Measurements from ENCODE around the gene TNRC18. TPM values are rescaled to one million over a fixed set of nuclear protein-coding genes. Genes with fewer than 3 reads are reported as not detected.
A peak's percentile ranks its signal among the peaks of the same experiment; 100 is the strongest.

The TNRC18 gene
- total RNA-seq, 1 donor from 2014 or later, result 104 TPM

DNA sequence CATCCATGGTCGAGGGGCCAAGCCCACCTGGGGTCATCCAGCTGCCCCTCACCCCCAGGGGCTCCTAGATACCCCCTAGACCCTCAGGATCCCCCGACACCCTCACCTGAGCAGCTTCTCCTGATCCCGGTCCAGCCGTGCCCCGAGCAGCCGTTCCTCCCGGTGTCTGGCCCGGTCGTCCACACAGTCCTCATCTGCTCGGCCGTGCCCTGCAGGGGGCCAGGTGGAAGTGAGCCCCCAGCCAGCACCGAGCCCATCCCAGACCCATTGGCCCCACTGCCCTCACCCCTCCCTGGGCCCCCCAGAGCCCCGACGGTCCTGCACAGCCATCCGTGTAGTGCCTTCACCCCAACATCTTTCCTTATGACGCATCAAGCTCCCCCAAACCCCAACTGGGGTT is 45.8 kb downstream of the TNRC18 start:
- intact Hi-C loops (cut with DNase I), result no loop called here

DNA sequence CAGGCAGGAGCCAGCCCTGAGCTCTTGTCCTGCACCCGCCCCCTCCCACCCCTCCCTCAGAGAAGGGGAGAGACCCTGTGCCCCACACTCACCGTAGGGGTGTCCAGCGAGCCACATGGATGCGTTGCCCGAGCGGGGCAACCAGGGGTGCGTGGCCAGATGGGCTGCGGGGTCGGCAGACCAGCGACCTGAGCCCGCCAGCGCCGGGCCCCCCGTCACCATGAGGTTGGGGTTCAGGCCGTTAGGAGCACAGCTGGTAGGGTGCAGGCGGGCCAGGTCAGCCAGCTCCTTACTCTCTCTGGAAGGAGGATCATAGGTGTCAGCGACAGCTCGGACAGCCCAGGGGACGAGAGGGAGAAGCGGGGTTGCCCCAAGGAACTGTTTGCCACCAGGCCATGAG is 46.4 kb downstream of the TNRC18 start:
- Histone ChIP-seq H3K36me3 (peaks cover 71% of the 10 kb centered on the region), H3K4me3 (no peak overlapping the region), H3K27ac (no peak overlapping the region), H3K9me3 (no peaks in the 10 kb centered on the region), H3K27me3 (ENCODE audit: low read depth) (no peaks in the 10 kb centered on the region), H3K4me1 (peaks cover 23% of the 10 kb centered on the region)
- intact Hi-C loops (cut with DNase I), result no loop called here
- ATAC-seq, result no peak
- no peak for DNase-seq
- TF ChIP-seq, protein P1, sequence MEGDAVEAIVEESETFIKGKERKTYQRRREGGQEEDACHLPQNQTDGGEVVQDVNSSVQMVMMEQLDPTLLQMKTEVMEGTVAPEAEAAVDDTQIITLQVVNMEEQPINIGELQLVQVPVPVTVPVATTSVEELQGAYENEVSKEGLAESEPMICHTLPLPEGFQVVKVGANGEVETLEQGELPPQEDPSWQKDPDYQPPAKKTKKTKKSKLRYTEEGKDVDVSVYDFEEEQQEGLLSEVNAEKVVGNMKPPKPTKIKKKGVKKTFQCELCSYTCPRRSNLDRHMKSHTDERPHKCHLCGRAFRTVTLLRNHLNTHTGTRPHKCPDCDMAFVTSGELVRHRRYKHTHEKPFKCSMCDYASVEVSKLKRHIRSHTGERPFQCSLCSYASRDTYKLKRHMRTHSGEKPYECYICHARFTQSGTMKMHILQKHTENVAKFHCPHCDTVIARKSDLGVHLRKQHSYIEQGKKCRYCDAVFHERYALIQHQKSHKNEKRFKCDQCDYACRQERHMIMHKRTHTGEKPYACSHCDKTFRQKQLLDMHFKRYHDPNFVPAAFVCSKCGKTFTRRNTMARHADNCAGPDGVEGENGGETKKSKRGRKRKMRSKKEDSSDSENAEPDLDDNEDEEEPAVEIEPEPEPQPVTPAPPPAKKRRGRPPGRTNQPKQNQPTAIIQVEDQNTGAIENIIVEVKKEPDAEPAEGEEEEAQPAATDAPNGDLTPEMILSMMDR (IDR thresholded peaks at IDR 0.05), result no peak

More for the DNA sequence above, 45.8 kb downstream of the TNRC18 start:
- H3K27ac ChIP-seq, result no peak overlapping the region
- TF ChIP-seq, protein P1 (IDR thresholded peaks at IDR 0.05), result no peak
- no peak for DNase-seq
- H3K9me3 ChIP-seq, result no peaks in the 10 kb centered on the region
- peaks cover 28% of the 10 kb centered on the region for H3K4me1 ChIP-seq
- H3K36me3 ChIP-seq, result peaks cover 70% of the 10 kb centered on the region
- ATAC-seq, result no peak
- no peak overlapping the region for H3K4me3 ChIP-seq
- no peaks in the 10 kb centered on the region for H3K27me3 ChIP-seq (ENCODE audit: low read depth)

DNA sequence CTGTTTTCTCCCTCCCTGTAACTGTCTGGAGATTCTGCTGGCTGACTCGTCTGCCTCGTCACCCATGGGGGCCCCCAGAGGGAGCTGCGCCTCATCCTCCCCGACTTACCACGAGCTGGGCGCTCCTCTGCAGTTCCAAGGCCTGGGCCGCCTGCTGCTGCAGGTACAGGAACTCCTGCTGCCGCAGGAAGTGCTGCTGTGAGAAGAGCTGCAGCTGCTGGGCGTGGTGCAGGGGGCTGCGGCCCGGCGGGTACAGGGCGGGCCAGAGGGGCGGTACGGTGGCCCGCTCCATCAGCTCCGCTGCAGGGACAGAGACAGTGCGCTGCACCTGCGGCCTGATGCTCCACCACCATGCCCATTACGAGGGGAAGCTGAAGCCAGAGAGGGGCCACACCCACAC is 47.7 kb downstream of the TNRC18 start:
- H3K36me3 ChIP-seq, result peaks cover 78% of the 10 kb centered on the region
- no peaks in the 10 kb centered on the region for H3K9me3 ChIP-seq
- ATAC-seq, result peak in 1 of 2 donors; percentile 5
- no peaks in the 10 kb centered on the region for H3K27me3 ChIP-seq (ENCODE audit: low read depth)
- intact Hi-C loops (cut with DNase I), result no loop called here
- TF ChIP-seq, protein P1 (IDR thresholded peaks at IDR 0.05), result no peak
- no peak overlapping the region for H3K4me3 ChIP-seq
- no peak overlapping the region for H3K27ac ChIP-seq
- peaks cover 14% of the 10 kb centered on the region for H3K4me1 ChIP-seq
- no peak for DNase-seq

DNA sequence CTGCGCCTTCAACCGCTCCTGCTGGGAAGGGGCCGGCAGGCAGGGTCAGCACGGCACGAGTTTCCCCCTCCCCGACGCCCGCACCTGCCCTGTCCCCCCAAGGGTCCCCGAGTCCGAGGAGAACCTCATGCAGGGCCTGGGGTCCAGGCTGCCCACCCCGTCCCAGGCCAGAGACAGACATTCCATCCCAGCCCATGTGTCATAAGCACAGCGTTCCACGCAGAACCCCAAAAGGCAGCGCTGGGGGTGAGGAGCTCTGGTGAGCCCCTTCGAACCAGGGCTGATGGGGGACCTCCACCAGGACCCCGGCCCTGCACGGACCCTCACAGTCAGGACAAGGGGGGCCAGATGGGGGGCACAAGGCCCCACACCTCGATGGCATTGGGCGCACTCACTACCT is 49.2 kb downstream of the TNRC18 start:
- intact Hi-C loops (cut with DNase I), result no loop called here
- ATAC-seq (no peak), DNase-seq (no peak)
- Histone ChIP-seq H3K36me3 (peaks cover 86% of the 10 kb centered on the region), H3K4me3 (no peak overlapping the region), H3K4me1 (peaks cover 12% of the 10 kb centered on the region), H3K27ac (no peak overlapping the region), H3K27me3 (ENCODE audit: low read depth) (no peaks in the 10 kb centered on the region), H3K9me3 (no peaks in the 10 kb centered on the region)
- TF ChIP-seq, protein P1 (IDR thresholded peaks at IDR 0.05), result no peak

DNA sequence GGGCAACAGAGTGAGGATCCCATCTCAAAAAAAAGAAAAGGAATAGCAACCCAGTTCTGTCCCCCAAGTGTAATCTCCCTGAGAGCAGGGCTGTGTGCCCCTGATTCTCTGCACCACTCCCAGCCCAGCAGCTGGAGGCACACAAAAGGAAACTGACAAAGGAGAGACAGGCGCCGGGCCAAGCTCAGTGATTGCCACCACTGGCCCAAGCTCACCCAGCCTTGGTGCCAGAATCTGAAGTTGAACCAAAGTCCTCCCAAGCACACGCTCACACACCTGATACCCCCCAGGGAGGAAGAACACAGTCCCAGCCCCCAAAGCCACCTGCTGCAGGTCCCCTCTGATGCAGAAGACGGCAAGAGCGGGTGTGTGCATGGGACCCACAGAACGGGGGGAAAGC is 50.3 kb downstream of the TNRC18 start:
- Histone ChIP-seq H3K4me1 (peaks cover 13% of the 10 kb centered on the region), H3K27me3 (ENCODE audit: low read depth) (no peaks in the 10 kb centered on the region), H3K36me3 (peaks cover 91% of the 10 kb centered on the region)

More for the DNA sequence above, 50.3 kb downstream of the TNRC18 start:
- no peak overlapping the region for H3K4me3 ChIP-seq
- TF ChIP-seq, protein P1 (IDR thresholded peaks at IDR 0.05), result no peak
- no peak for ATAC-seq
- DNase-seq, result no peak
- no peak overlapping the region for H3K27ac ChIP-seq
- H3K9me3 ChIP-seq, result no peaks in the 10 kb centered on the region
- intact Hi-C loops (cut with DNase I), result no loop called here
